ENCODE results near the gene FABP7.

GRCh38 chr6:122790423-122791309 lies 11.2 kb downstream of the FABP7 start:
- TF ChIP-seq CTCF (conservative IDR thresholded peaks at IDR 0.05; ENCODE audit: low read length) (no peak), EZH2phosphoT487 (IDR thresholded peaks at IDR 0.05; ENCODE audit: borderline replicate concordance, low read depth, low read length) (no peak)

Measured in OCI-LY7 (cell line).